ENCODE results near the gene CDC34.
A peak's percentile ranks its signal among the peaks of the same experiment; 100 is the strongest.

The CDC34 gene

GRCh38 chr19:575527-576506 lies 44.3 kb downstream of the CDC34 start:
- Histone ChIP-seq H4K20me1 (ENCODE audit: low read depth, low read length) (no peaks in the 10 kb centered on the region), H3F3A (ENCODE audit: insufficient read depth) (peaks cover 13% of the 10 kb centered on the region), H2AFZ (ENCODE audit: low read depth, low read length, severe bottlenecking) (no peak overlapping the region), H3K36me3 (ENCODE audit: low read length) (no peaks in the 10 kb centered on the region), H3K9me2 (replicated peaks; ENCODE audit: insufficient read depth, low read length) (no peaks in the 10 kb centered on the region), H3K9me3 (ENCODE audit: insufficient read depth, low read length) (no peaks in the 10 kb centered on the region), H3K4me3 (ENCODE audit: insufficient read depth, low read length, poor library complexity, severe bottlenecking) (no peak overlapping the region), H3K27me3 (ENCODE audit: low read length) (no peaks in the 10 kb centered on the region), H3K27ac (ENCODE audit: low read depth, low read length) (no peak overlapping the region), H3K4me2 (ENCODE audit: low read depth, low read length, poor library complexity, severe bottlenecking) (peak overlapping the region; percentile 58), H3K79me2 (ENCODE audit: insufficient read depth, low read length) (peaks cover 66% of the 10 kb centered on the region), H3K9ac (ENCODE audit: low read length) (peak overlapping the region; percentile 32; the same call in 1 of the 2 replicates)
- TF ChIP-seq EZH2phosphoT487 (conservative IDR thresholded peaks at IDR 0.05; ENCODE audit: low read length) (no peak), CTCF (IDR thresholded peaks at IDR 0.05; ENCODE audit: insufficient read depth, low read length, poor library complexity, severe bottlenecking) (no peak)

GRCh38 chr19:576768-577438 lies 45.3 kb downstream of the CDC34 start:
- Histone ChIP-seq H3K4me2 (ENCODE audit: low read depth, low read length, poor library complexity, severe bottlenecking) (no peak overlapping the region), H4K20me1 (ENCODE audit: low read depth, low read length) (no peaks in the 10 kb centered on the region), H2AFZ (ENCODE audit: low read depth, low read length, severe bottlenecking) (no peak overlapping the region), H3K9me2 (replicated peaks; ENCODE audit: insufficient read depth, low read length) (no peaks in the 10 kb centered on the region), H3K79me2 (ENCODE audit: insufficient read depth, low read length) (peaks cover 66% of the 10 kb centered on the region), H3K27me3 (ENCODE audit: low read length) (no peaks in the 10 kb centered on the region), H3K27ac (ENCODE audit: low read depth, low read length) (no peak overlapping the region), H3K9ac (ENCODE audit: low read length) (no peak overlapping the region), H3K36me3 (ENCODE audit: low read length) (no peaks in the 10 kb centered on the region), H3K4me3 (ENCODE audit: insufficient read depth, low read length, poor library complexity, severe bottlenecking) (no peak overlapping the region), H3F3A (ENCODE audit: insufficient read depth) (peaks cover 3% of the 10 kb centered on the region; the same call in 1 of the 2 replicates), H3K9me3 (ENCODE audit: insufficient read depth, low read length) (no peaks in the 10 kb centered on the region)
- TF ChIP-seq EZH2phosphoT487 (conservative IDR thresholded peaks at IDR 0.05; ENCODE audit: low read length), result no peak
- no peak for TF ChIP-seq CTCF (IDR thresholded peaks at IDR 0.05; ENCODE audit: insufficient read depth, low read length, poor library complexity, severe bottlenecking)

GRCh38 chr19:577439-578392 lies 46.2 kb downstream of the CDC34 start:
- Histone ChIP-seq H3F3A (ENCODE audit: insufficient read depth) (no peaks in the 10 kb centered on the region), H3K36me3 (ENCODE audit: low read length) (no peaks in the 10 kb centered on the region), H3K27me3 (ENCODE audit: low read length) (no peaks in the 10 kb centered on the region), H4K20me1 (ENCODE audit: low read depth, low read length) (no peaks in the 10 kb centered on the region), H3K4me3 (ENCODE audit: insufficient read depth, low read length, poor library complexity, severe bottlenecking) (no peak overlapping the region), H3K9me3 (ENCODE audit: insufficient read depth, low read length) (no peaks in the 10 kb centered on the region), H3K27ac (ENCODE audit: low read depth, low read length) (no peak overlapping the region), H3K9ac (ENCODE audit: low read length) (no peak overlapping the region), H3K9me2 (replicated peaks; ENCODE audit: insufficient read depth, low read length) (no peaks in the 10 kb centered on the region), H3K4me2 (ENCODE audit: low read depth, low read length, poor library complexity, severe bottlenecking) (no peak overlapping the region), H3K79me2 (ENCODE audit: insufficient read depth, low read length) (peaks cover 65% of the 10 kb centered on the region), H2AFZ (ENCODE audit: low read depth, low read length, severe bottlenecking) (no peak overlapping the region)
- no peak for TF ChIP-seq CTCF (IDR thresholded peaks at IDR 0.05; ENCODE audit: insufficient read depth, low read length, poor library complexity, severe bottlenecking)
- no peak for TF ChIP-seq EZH2phosphoT487 (conservative IDR thresholded peaks at IDR 0.05; ENCODE audit: low read length)
